Thymus (tissue), 11 donors: Measurements from ENCODE around the gene ADAMTS13. TPM values are rescaled to one million over a fixed set of nuclear protein-coding genes. Genes with fewer than 3 reads are reported as not detected.
"Not testable (repeated sequence)": the region's sequence is repeated elsewhere in the genome, so short reads cannot be mapped to it uniquely, and the experiment has no call there.

Source experiments
- DNase-seq, 9 donors: peaks; one replicate each; pipeline ENCODE4 v3.0.0-alpha.2; 2013; ENCODE audit warnings: low spot score in 9 of 9, low read depth in 6 of 9, missing footprints in 1 of 9
- H3K27ac ChIP-seq, 2 donors: one replicate each; pipeline ENCODE4 v1.5.1; 2013; ENCODE audit warnings: control low read depth in 1 of 2, low read depth in 1 of 2, low read length in 1 of 2, mild to moderate bottlenecking in 1 of 2, moderate library complexity in 1 of 2
- H3K27me3 ChIP-seq, 2 donors: one replicate each; pipeline ENCODE4 v1.5.1; 2013; ENCODE audit warnings: low read length in 1 of 2; ENCODE audit not compliant: control insufficient read depth in 2 of 2, insufficient read depth in 1 of 2
- H3K36me3 ChIP-seq, 2 donors: one replicate each; pipeline ENCODE4 v1.5.1; 2013; ENCODE audit warnings: low read length in 1 of 2, mild to moderate bottlenecking in 1 of 2, moderate library complexity in 1 of 2; ENCODE audit not compliant: control insufficient read depth in 2 of 2, insufficient read depth in 2 of 2
- H3K4me1 ChIP-seq, 2 donors: one replicate each; pipeline ENCODE4 v1.5.1; 2013; ENCODE audit warnings: low read length in 2 of 2; ENCODE audit not compliant: control insufficient read depth in 2 of 2, insufficient read depth in 2 of 2
- H3K4me3 ChIP-seq, 2 donors: one replicate each; pipeline ENCODE4 v1.5.1; 2013; ENCODE audit warnings: low read length in 2 of 2, control low read depth in 1 of 2, mild to moderate bottlenecking in 1 of 2
- H3K9me3 ChIP-seq, 2 donors: one replicate each; pipeline ENCODE4 v1.5.1; 2013; ENCODE audit warnings: low read length in 1 of 2, mild to moderate bottlenecking in 1 of 2; ENCODE audit not compliant: control insufficient read depth in 2 of 2, insufficient read depth in 1 of 2
- WGBS: extraction: QIAGEN DNeasy Blood & Tissue Kit; methylation state at CpG from one replicate; pipeline ENCODE4 v1.1.7; 2013; 5-methylcytosine and 5-hydroxymethylcytosine counted together
- polyA plus RNA-seq: library from polyadenylated mRNA; stranded (reverse); fragments of 200-250 nt; gene quantifications from one replicate; pipeline ENCODE4 v1.2.3, GENCODE V29; 2013
- total RNA-seq: library from RNA; stranded (reverse); fragments of 120-200 nt; gene quantifications from one replicate; pipeline ENCODE4 v1.2.4, GENCODE V29; 2013
- donor health status: healthy.

Gene ADAMTS13
- total and polyA plus RNA-seq, 2 donors = 0.94 to 11.8 TPM

GRCh38 chr9:133440874-133441273, 18.7 kb downstream of the ADAMTS13 start:
- Histone ChIP-seq H3K36me3 (no peaks in the 10 kb centered on the region), H3K4me3 (no peak overlapping the region), H3K9me3 (no peaks in the 10 kb centered on the region), H3K27me3 (no peaks in the 10 kb centered on the region), H3K27ac (no peak overlapping the region), H3K4me1 (peaks cover 0 to 2% of the 10 kb centered on the region in 2 donors)
- DNase-seq = peak in 2 of 9 donors; percentile 17 to 37
- 91% methylated on average over 12 of the region's 12 CpGs for WGBS

DNA sequence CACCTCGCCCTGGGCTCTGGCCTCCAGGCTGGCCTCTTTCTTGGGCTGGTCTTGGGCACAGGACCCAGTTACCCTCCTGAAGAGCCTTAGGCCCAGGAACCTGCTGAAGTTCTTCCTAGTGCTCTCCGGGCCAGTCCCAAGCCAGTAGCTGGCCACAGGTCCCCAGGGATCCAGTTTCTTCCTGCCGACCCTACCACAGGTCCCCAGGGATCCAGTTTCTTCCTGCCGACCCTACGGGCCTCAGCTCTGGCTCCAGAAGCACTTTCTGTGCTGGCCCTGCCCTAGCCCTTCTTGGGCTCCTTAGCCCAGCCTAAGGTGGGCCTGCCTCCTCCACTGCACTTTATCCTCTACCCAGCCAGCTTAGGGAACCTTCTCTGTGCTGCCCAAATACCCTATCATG, 19.4 kb downstream of the ADAMTS13 start:
- DNase-seq = no peak

DNA sequence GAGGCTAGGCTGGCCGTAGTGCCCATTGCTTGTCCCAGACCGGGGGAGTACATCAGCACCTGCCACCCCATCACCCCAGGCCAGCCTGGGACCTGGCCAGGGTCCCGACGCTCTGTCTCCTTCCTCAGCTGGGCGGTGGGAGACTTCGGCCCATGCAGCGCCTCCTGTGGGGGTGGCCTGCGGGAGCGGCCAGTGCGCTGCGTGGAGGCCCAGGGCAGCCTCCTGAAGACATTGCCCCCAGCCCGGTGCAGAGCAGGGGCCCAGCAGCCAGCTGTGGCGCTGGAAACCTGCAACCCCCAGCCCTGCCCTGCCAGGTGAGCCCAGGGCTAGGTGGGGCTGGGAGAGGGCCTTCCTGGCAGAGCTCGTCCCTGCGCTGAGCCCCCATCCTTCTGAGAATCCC, 21.1 kb downstream of the ADAMTS13 start:
- WGBS = 97% methylated on average over 15 of the region's 15 CpGs
- H3K27me3 ChIP-seq = no peaks in the 10 kb centered on the region
- H3K4me1 ChIP-seq = peaks cover 0 to 2% of the 10 kb centered on the region in 2 donors
- no peak overlapping the region for H3K27ac ChIP-seq
- no peaks in the 10 kb centered on the region for H3K36me3 ChIP-seq
- no peak overlapping the region for H3K4me3 ChIP-seq
- H3K9me3 ChIP-seq = no peaks in the 10 kb centered on the region
- DNase-seq = no peak

More for the DNA sequence above, 19.4 kb downstream of the ADAMTS13 start:
- Histone ChIP-seq H3K9me3 (no peaks in the 10 kb centered on the region), H3K4me1 (peaks cover 0 to 2% of the 10 kb centered on the region in 2 donors), H3K4me3 (no peak overlapping the region), H3K27me3 (no peaks in the 10 kb centered on the region), H3K36me3 (no peaks in the 10 kb centered on the region), H3K27ac (no peak overlapping the region)
- WGBS = 89% methylated on average over 5 of the region's 5 CpGs

DNA sequence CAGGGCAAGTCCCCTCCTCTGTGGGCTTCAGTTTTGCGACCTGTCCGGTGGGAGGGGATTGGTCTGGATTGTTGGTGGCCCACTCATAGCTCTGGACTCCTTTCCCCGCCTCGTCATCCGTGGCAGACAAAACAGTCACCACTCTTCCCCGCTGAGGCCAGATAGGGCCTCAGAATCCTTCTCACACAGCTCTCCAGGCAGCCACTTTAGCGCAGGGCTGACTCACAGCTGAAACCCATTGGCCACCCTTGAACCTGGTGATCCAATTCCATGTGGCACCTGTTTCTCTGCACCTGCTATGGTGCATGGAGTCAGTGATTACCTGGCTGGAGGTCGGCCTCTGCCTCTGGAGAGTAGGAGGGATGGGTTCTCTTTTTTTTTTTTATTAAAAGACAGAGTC, 21.8 kb downstream of the ADAMTS13 start:
- Histone ChIP-seq H3K4me1 (peaks cover 0 to 2% of the 10 kb centered on the region in 2 donors), H3K27ac (no peak overlapping the region), H3K36me3 (no peaks in the 10 kb centered on the region), H3K9me3 (no peaks in the 10 kb centered on the region), H3K27me3 (no peaks in the 10 kb centered on the region), H3K4me3 (no peak overlapping the region)
- 94% methylated on average over 8 of the region's 8 CpGs for WGBS
- DNase-seq = no peak

- H3K4me1 ChIP-seq = peaks cover 0 to 2% of the 10 kb centered on the region in 2 donors
- DNase-seq = no peak
- H3K4me3 ChIP-seq = no peak overlapping the region
- no peak overlapping the region for H3K27ac ChIP-seq
- WGBS = 92% methylated on average over 23 of the region's 23 CpGs
- no peaks in the 10 kb centered on the region for H3K27me3 ChIP-seq
- no peaks in the 10 kb centered on the region for H3K36me3 ChIP-seq
- no peaks in the 10 kb centered on the region for H3K9me3 ChIP-seq
Measured at GRCh38 chr9:133445293-133445969, 23.3 kb downstream of the ADAMTS13 start.

- no peak for DNase-seq
- no peaks in the 10 kb centered on the region for H3K36me3 ChIP-seq
- H3K4me3 ChIP-seq = no peak overlapping the region
- WGBS = 91% methylated on average over 13 of the region's 13 CpGs
- no peaks in the 10 kb centered on the region for H3K4me1 ChIP-seq
- no peaks in the 10 kb centered on the region for H3K9me3 ChIP-seq
- H3K27me3 ChIP-seq = no peaks in the 10 kb centered on the region
- no peak overlapping the region for H3K27ac ChIP-seq
Measured at GRCh38 chr9:133448487-133448972, 26.4 kb downstream of the ADAMTS13 start.

GRCh38 chr9:133449760-133450159, 27.6 kb downstream of the ADAMTS13 start:
- DNase-seq = no peak
- WGBS = 98% methylated on average over 12 of the region's 12 CpGs

GRCh38 chr9:133451865-133452264, 29.7 kb downstream of the ADAMTS13 start:
- not testable (repeated sequence) for H3K4me3 ChIP-seq, H3K9me3 ChIP-seq, DNase-seq, H3K36me3 ChIP-seq, H3K4me1 ChIP-seq, H3K27ac ChIP-seq, H3K27me3 ChIP-seq
- 95% methylated on average over 5 of the region's 5 CpGs for WGBS

More at GRCh38 chr9:133449760-133450159, 27.6 kb downstream of the ADAMTS13 start:
- H3K4me1 ChIP-seq = peaks cover 0 to 6% of the 10 kb centered on the region in 2 donors
- no peaks in the 10 kb centered on the region for H3K36me3 ChIP-seq
- H3K27me3 ChIP-seq = no peaks in the 10 kb centered on the region
- no peak overlapping the region for H3K4me3 ChIP-seq
- H3K27ac ChIP-seq = no peak overlapping the region
- H3K9me3 ChIP-seq = no peaks in the 10 kb centered on the region

DNA sequence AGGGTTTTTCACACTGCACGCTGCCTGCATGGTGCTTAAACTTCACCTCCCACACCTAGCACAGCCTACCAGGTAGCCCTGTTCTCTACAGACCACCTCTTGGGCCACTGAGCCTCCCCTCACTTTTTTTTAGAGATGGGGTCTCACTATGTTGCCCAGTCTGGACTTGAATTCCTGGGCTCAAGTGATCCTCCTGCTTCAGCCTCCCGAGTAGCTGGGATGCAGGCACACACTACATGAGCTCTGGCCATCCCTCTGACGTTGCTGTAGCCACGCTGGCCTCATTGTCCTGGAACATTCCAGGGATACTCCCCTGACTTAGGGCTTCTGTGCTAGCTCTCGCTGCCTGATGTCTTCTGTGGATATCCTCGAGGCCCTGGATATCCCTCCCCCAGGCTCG, 30.4 kb downstream of the ADAMTS13 start:
- 96% methylated on average over 7 of the region's 7 CpGs for WGBS
- Histone ChIP-seq H3K27me3 (no peaks in the 10 kb centered on the region), H3K4me1 (peaks cover 0 to 6% of the 10 kb centered on the region in 2 donors), H3K4me3 (no peak overlapping the region), H3K27ac (no peak overlapping the region), H3K36me3 (no peaks in the 10 kb centered on the region), H3K9me3 (no peaks in the 10 kb centered on the region)
- no peak for DNase-seq
